ENCODE results near the gene ZNF532.

Gene ZNF532

GRCh38 chr18:58996696-58997095, 132.0 kb downstream of the ZNF532 start:
- H3K27ac ChIP-seq (ENCODE audit: low read length): no peak overlapping the region
- H3K4me3 ChIP-seq (ENCODE audit: low read length): no peak overlapping the region
- no peaks in the 10 kb centered on the region for H3K9me2 ChIP-seq (replicated peaks; ENCODE audit: insufficient read depth, low read length)
- no peaks in the 10 kb centered on the region for H3K27me3 ChIP-seq (replicated peaks; ENCODE audit: insufficient read depth, low read length)
- no peaks in the 10 kb centered on the region for H4K20me1 ChIP-seq (ENCODE audit: insufficient read depth, low read length)
- H2AFZ ChIP-seq (ENCODE audit: low read length): no peak overlapping the region
- H3K4me2 ChIP-seq (ENCODE audit: low read depth, low read length): no peak overlapping the region
- H3K36me3 ChIP-seq (replicated peaks; ENCODE audit: insufficient read depth, low read length): no peaks in the 10 kb centered on the region
- TF ChIP-seq EZH2phosphoT487 (IDR thresholded peaks at IDR 0.05; ENCODE audit: low read length) (no peak), EZH2 (optimal IDR thresholded peaks at IDR 0.05; ENCODE audit: low read depth, low read length) (no peak), CTCF (IDR thresholded peaks at IDR 0.05; ENCODE audit: low read length) (no peak)
- H3K9me3 ChIP-seq (replicated peaks; ENCODE audit: insufficient read depth, low read length): no peaks in the 10 kb centered on the region
- no peaks in the 10 kb centered on the region for H3K79me2 ChIP-seq (ENCODE audit: low read length)
- peaks cover 19% of the 10 kb centered on the region for H3K4me1 ChIP-seq (ENCODE audit: low read length)
- H3F3A ChIP-seq (ENCODE audit: insufficient read depth, low read length): no peaks in the 10 kb centered on the region
- DNase-seq: no peak
- H3K9ac ChIP-seq (ENCODE audit: low read length): no peak overlapping the region

- Histone ChIP-seq H3K79me2 (ENCODE audit: low read length) (no peaks in the 10 kb centered on the region), H4K20me1 (ENCODE audit: insufficient read depth, low read length) (no peaks in the 10 kb centered on the region), H3F3A (ENCODE audit: insufficient read depth, low read length) (no peaks in the 10 kb centered on the region), H3K9me2 (replicated peaks; ENCODE audit: insufficient read depth, low read length) (no peaks in the 10 kb centered on the region), H3K27me3 (replicated peaks; ENCODE audit: insufficient read depth, low read length) (no peaks in the 10 kb centered on the region), H3K4me2 (ENCODE audit: low read depth, low read length) (no peak overlapping the region), H3K9me3 (replicated peaks; ENCODE audit: insufficient read depth, low read length) (no peaks in the 10 kb centered on the region), H3K36me3 (replicated peaks; ENCODE audit: insufficient read depth, low read length) (no peaks in the 10 kb centered on the region), H3K4me1 (ENCODE audit: low read length) (peaks cover 11% of the 10 kb centered on the region; the same call in 1 of the 2 replicates), H2AFZ (ENCODE audit: low read length) (no peak overlapping the region), H3K4me3 (ENCODE audit: low read length) (no peak overlapping the region), H3K9ac (ENCODE audit: low read length) (no peak overlapping the region), H3K27ac (ENCODE audit: low read length) (no peak overlapping the region)
- no peak for DNase-seq
- TF ChIP-seq EZH2phosphoT487 (IDR thresholded peaks at IDR 0.05; ENCODE audit: low read length) (no peak), CTCF (IDR thresholded peaks at IDR 0.05; ENCODE audit: low read length) (no peak), EZH2 (optimal IDR thresholded peaks at IDR 0.05; ENCODE audit: low read depth, low read length) (no peak)
Measured at GRCh38 chr18:58997811-58998337, 133.2 kb downstream of the ZNF532 start.

GRCh38 chr18:58998401-58999203, 133.9 kb downstream of the ZNF532 start:
- Histone ChIP-seq H3K27me3 (replicated peaks; ENCODE audit: insufficient read depth, low read length) (no peaks in the 10 kb centered on the region), H3K4me3 (ENCODE audit: low read length) (no peak overlapping the region), H4K20me1 (ENCODE audit: insufficient read depth, low read length) (no peaks in the 10 kb centered on the region), H3K4me1 (ENCODE audit: low read length) (peaks cover 4% of the 10 kb centered on the region; the same call in 1 of the 2 replicates), H3K79me2 (ENCODE audit: low read length) (no peaks in the 10 kb centered on the region), H3K27ac (ENCODE audit: low read length) (no peak overlapping the region), H2AFZ (ENCODE audit: low read length) (no peak overlapping the region), H3F3A (ENCODE audit: insufficient read depth, low read length) (no peaks in the 10 kb centered on the region), H3K9me3 (replicated peaks; ENCODE audit: insufficient read depth, low read length) (no peaks in the 10 kb centered on the region), H3K4me2 (ENCODE audit: low read depth, low read length) (no peak overlapping the region), H3K9ac (ENCODE audit: low read length) (no peak overlapping the region), H3K9me2 (replicated peaks; ENCODE audit: insufficient read depth, low read length) (no peaks in the 10 kb centered on the region), H3K36me3 (replicated peaks; ENCODE audit: insufficient read depth, low read length) (no peaks in the 10 kb centered on the region)
- no peak for DNase-seq
- no peak for TF ChIP-seq EZH2 (optimal IDR thresholded peaks at IDR 0.05; ENCODE audit: low read depth, low read length)
- TF ChIP-seq CTCF (IDR thresholded peaks at IDR 0.05; ENCODE audit: low read length): no peak
- TF ChIP-seq EZH2phosphoT487 (IDR thresholded peaks at IDR 0.05; ENCODE audit: low read length): no peak
